GM12878 (cell line): ENCODE measurements around the gene UBR3. TPM values are rescaled to one million over a fixed set of nuclear protein-coding genes. Genes with fewer than 3 reads are reported as not detected.

ENCODE experiments used
- ATAC-seq: fragments of 200-7000 bp; cut with Tn5 transposase; 3 replicates; pipeline ENCODE4 v1.9.1; 2020; ENCODE audit warnings: mild to moderate bottlenecking, moderate library complexity
- BruUV-seq: library from RNA; stranded (reverse); fragments of 400-500 nt; replicated peaks from 2 replicates; lab custom pipeline; 2021; lab: Mats Ljungman, UMichigan
- CTCF ChIA-PET: fragments of 300-600 bp; sonication (Branson Sonifier 250); formaldehyde crosslinking; extraction: SDS; loops from one replicate; lab custom pipeline; 2021; ENCODE audit warnings: inconsistent platforms; lab: Yijun Ruan, JAX
- POLR2A ChIA-PET: fragments of 350-600 bp; formaldehyde crosslinking; extraction: SDS; loops from one replicate; lab custom pipeline; 2021; ENCODE audit warnings: inconsistent platforms; lab: Charles Lee
- RAD21 ChIA-PET: fragments of 300-600 bp; sonication (Branson Sonifier 250); formaldehyde crosslinking; loops from one replicate; lab custom pipeline; 2023; ENCODE audit warnings: antibody characterized with exemption; ENCODE audit not compliant: unreplicated experiment; lab: Charles Lee
- SMC1A ChIA-PET: fragments of 300-600 bp; sonication (Branson Sonifier 250); formaldehyde crosslinking; loops from one replicate; lab custom pipeline; 2023; ENCODE audit not compliant: unreplicated experiment, uncharacterized antibody; lab: Charles Lee
- DNase-seq: peaks from one replicate; pipeline ENCODE4 v3.0.0-alpha.2; 2011; ENCODE audit warnings: low read depth, low spot score
- FAIRE-seq: peaks from 3 replicates; lab custom pipeline; 2011; peaks lifted over from hg19 to GRCh38; lab: Jason Lieb, UNC
- H2AFZ ChIP-seq: 2 replicates; pipeline ENCODE4 v1.6.0; 2011; ENCODE audit warnings: low read depth, low read length, control low read depth; ENCODE audit not compliant: control insufficient read depth
- H3K27ac ChIP-seq: 2 replicates; pipeline ENCODE4 v1.5.1; 2011; ENCODE audit warnings: control low read depth; ENCODE audit not compliant: control insufficient read depth, insufficient read depth
- H3K27me3 ChIP-seq, 2 experiments: replicated peaks in 1 of 2; 2 replicates each; pipeline versions ENCODE4 v1.6.0 to v1.6.1; 2011; ENCODE audit warnings: low read length in 1 of 2; ENCODE audit not compliant: control insufficient read depth in 2 of 2, insufficient read depth in 2 of 2
- H3K36me3 ChIP-seq, 2 experiments: 2 replicates each; pipeline ENCODE4 v1.5.1; 2011; ENCODE audit warnings: low read length in 1 of 2; ENCODE audit not compliant: control insufficient read depth in 2 of 2, insufficient read depth in 2 of 2
- H3K4me1 ChIP-seq: 2 replicates; pipeline ENCODE4 v1.6.1; 2011; ENCODE audit warnings: mild to moderate bottlenecking, low read length, moderate library complexity, mixed read lengths; ENCODE audit not compliant: control insufficient read depth, insufficient read depth
- H3K4me2 ChIP-seq: 2 replicates; pipeline ENCODE4 v1.6.0; 2011; ENCODE audit warnings: control low read depth; ENCODE audit not compliant: control insufficient read depth, insufficient read depth
- H3K4me3 ChIP-seq: fragments of 200-600 bp; sonication (generic); 2 replicates; pipeline ENCODE4 v1.5.1; 2016
- H3K79me2 ChIP-seq: 2 replicates; pipeline ENCODE4 v1.6.0; 2011; ENCODE audit warnings: low read length; ENCODE audit not compliant: control insufficient read depth, insufficient read depth
- H3K9ac ChIP-seq: 2 replicates; pipeline ENCODE4 v1.8.0; 2011; ENCODE audit warnings: low read length, control low read depth, mixed read lengths; ENCODE audit not compliant: control insufficient read depth, insufficient read depth
- H3K9me3 ChIP-seq: replicated peaks from 3 replicates; pipeline ENCODE4 v1.5.1; 2011; ENCODE audit warnings: mild to moderate bottlenecking, low read length; ENCODE audit not compliant: control insufficient read depth, insufficient read depth
- H4K20me1 ChIP-seq: 2 replicates; pipeline ENCODE4 v1.6.0; 2011; ENCODE audit not compliant: control insufficient read depth, insufficient read depth
- CBX5 ChIP-seq: sonication (generic); IDR thresholded peaks from 2 replicates; pipeline ENCODE4 v1.6.1; 2016; ENCODE audit warnings: low read depth, moderate library complexity, mild to moderate bottlenecking, inconsistent platforms
- FOXM1 ChIP-seq: IDR thresholded peaks from 2 replicates; pipeline ENCODE4 v1.6.1; 2012; ENCODE audit warnings: low read depth, mild to moderate bottlenecking, inconsistent platforms, low read length, moderate library complexity
- NFIC ChIP-seq: IDR thresholded peaks from 2 replicates; pipeline ENCODE4 v1.6.1; 2012; ENCODE audit warnings: low read depth, mild to moderate bottlenecking, inconsistent platforms, low read length, moderate library complexity
- POLR2AphosphoS2 ChIP-seq: IDR thresholded peaks from 2 replicates; pipeline ENCODE4 v1.6.1; 2011; ENCODE audit warnings: low read depth, mild to moderate bottlenecking, low read length, improper control_type of control experiment, moderate library complexity
- SREBF2 ChIP-seq: IDR thresholded peaks from 2 replicates; pipeline ENCODE4 v1.6.1; 2012; ENCODE audit warnings: mild to moderate bottlenecking, low read length
- ZNF622 ChIP-seq: fragments of 450-650 bp; IDR thresholded peaks from 2 replicates; pipeline ENCODE4 v1.6.1; 2017; ENCODE audit warnings: mild to moderate bottlenecking, inconsistent platforms
- WGBS: methylation state at CpG from one replicate; pipeline ENCODE4 v1.1.6; 2016; ENCODE audit warnings: low lambda C conversion rate; ENCODE audit not compliant: insufficient replicate concordance, insufficient coverage; ENCODE audit errors: missing lambda C conversion rate; 5-methylcytosine and 5-hydroxymethylcytosine counted together
- in situ Hi-C: fragments of 300-500 bp; cut with MboI; formaldehyde crosslinking; loops from 9 replicates; pipeline ENCODE4 v1.14.3; 2018; ENCODE audit warnings: mixed read lengths
- intact Hi-C: fragments of 100-400 bp; cut with micrococcal nuclease; formaldehyde crosslinking; loops from one replicate; pipeline ENCODE4 v1.14.2; 2022; ENCODE audit not compliant: unreplicated experiment
- polyA plus RNA-seq, 11 experiments: library from polyadenylated mRNA; depleted of rRNA in 4 of 11; unstranded in 6 of 11; stranded (reverse) in 5 of 11; fragments of >200 nt; fragmentation: Nextera tagmentation in 4 of 11; fragmentation: Illumina TruSeq in 1 of 11; extraction: Ambion mirVana in 4 of 11; extraction: Trizol in 1 of 11; gene quantifications; 1 replicate in 1 of 11; 2 replicates in 10 of 11; pipeline versions ENCODE4 v1.2.1 to v1.2.3, GENCODE V29; 2011 to 2016; ENCODE audit warnings: inconsistent platforms in 2 of 11, missing spikeins in 2 of 11, low read depth in 1 of 11
- total RNA-seq, 4 experiments: library from RNA; depleted of rRNA in 3 of 4; stranded (reverse); fragments of >200 nt in 3 of 4; fragmentation: Illumina TruSeq in 1 of 4; extraction: Trizol in 1 of 4; gene quantifications; 2 replicates each; pipeline versions ENCODE4 v1.2.1 to v1.2.3, GENCODE V29; 2013 to 2021
- TF ChIP-seq, protein P1 (sequence below): fragments of 450-650 bp; IDR thresholded peaks from 2 replicates; pipeline ENCODE4 v1.6.1; 2017; ENCODE audit warnings: mild to moderate bottlenecking, low read depth, inconsistent platforms; ENCODE audit not compliant: poor library complexity, severe bottlenecking

UBR3 gene
- total and polyA plus RNA-seq, 10 of the 15 experiments (the other 5 are each of a cell fraction or from before 2014, with no cell fraction given), result 3.8 to 22.9 (median 11.2) TPM

DNA sequence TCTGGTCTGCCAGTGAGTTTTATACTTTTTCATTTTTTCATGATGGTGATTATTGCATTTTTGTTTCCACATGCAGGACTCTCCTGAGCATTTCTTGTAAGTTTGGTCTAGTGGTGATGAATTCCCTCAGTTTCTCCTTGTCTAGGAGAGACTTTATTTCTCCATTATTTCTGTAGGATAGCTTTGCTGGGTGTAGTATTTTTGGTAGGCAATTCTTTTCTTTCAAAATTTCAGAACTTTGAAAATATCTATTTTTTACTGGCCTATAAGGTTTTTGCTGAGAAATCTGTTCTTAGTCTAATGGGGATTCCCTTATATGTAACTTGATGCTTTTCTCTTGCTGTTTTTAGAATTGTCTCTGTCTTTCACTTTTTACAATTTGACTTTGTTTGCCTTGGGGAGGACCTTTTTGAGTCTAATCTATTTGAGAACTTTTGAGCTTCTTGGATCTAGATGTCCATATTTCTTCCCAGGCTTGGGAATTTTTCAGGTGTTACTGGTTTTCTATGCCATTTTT is 149.1 kb downstream of the UBR3 start:
- in situ Hi-C loops (no loop called here), intact Hi-C loops (no loop called here)
- RAD21 ChIA-PET, result no interaction called here
- H4K20me1 ChIP-seq, result no peaks in the 10 kb centered on the region
- H3K79me2 ChIP-seq, result no peaks in the 10 kb centered on the region
- H3K4me1 ChIP-seq, result no peaks in the 10 kb centered on the region
- SMC1A ChIA-PET, result no interaction called here
- no peak overlapping the region for H3K4me3 ChIP-seq
- no peak overlapping the region for H3K9ac ChIP-seq
- TF ChIP-seq CBX5, result 0 out of 2 replicates have a peak, but pooled peaks have one; percentile 22
- TF ChIP-seq, protein P1, sequence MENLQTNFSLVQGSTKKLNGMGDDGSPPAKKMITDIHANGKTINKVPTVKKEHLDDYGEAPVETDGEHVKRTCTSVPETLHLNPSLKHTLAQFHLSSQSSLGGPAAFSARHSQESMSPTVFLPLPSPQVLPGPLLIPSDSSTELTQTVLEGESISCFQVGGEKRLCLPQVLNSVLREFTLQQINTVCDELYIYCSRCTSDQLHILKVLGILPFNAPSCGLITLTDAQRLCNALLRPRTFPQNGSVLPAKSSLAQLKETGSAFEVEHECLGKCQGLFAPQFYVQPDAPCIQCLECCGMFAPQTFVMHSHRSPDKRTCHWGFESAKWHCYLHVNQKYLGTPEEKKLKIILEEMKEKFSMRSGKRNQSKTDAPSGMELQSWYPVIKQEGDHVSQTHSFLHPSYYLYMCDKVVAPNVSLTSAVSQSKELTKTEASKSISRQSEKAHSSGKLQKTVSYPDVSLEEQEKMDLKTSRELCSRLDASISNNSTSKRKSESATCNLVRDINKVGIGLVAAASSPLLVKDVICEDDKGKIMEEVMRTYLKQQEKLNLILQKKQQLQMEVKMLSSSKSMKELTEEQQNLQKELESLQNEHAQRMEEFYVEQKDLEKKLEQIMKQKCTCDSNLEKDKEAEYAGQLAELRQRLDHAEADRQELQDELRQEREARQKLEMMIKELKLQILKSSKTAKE, result no peak
- peaks cover 12% of the 10 kb centered on the region for H3K9me3 ChIP-seq
- no peak for ATAC-seq
- no peak for DNase-seq
- no peak overlapping the region for H2AFZ ChIP-seq
- H3K4me2 ChIP-seq, result no peak overlapping the region
- CTCF ChIA-PET, result no interaction called here
- BruUV-seq, result no TSS peak
- FAIRE-seq, result no peak
- no peaks in the 10 kb centered on the region for H3K27me3 ChIP-seq
- POLR2A ChIA-PET, result no interaction called here
- no peak overlapping the region for H3K27ac ChIP-seq
- H3K36me3 ChIP-seq, result no peaks in the 10 kb centered on the region; a peak in 2 of 4 replicates

- Histone ChIP-seq H3K4me1 (no peaks in the 10 kb centered on the region), H3K4me3 (no peak overlapping the region), H2AFZ (no peak overlapping the region), H3K4me2 (no peak overlapping the region), H3K9me3 (peaks cover 12% of the 10 kb centered on the region), H3K9ac (no peak overlapping the region), H3K79me2 (no peaks in the 10 kb centered on the region), H4K20me1 (no peaks in the 10 kb centered on the region), H3K27me3 (no peaks in the 10 kb centered on the region), H3K27ac (no peak overlapping the region), H3K36me3 (no peaks in the 10 kb centered on the region; a peak in 2 of 4 replicates)
- CTCF ChIA-PET, result no interaction called here
- POLR2A ChIA-PET, result no interaction called here
- BruUV-seq, result no TSS peak
- ATAC-seq (no peak), FAIRE-seq (no peak), DNase-seq (no peak)
- intact Hi-C loops (no loop called here), in situ Hi-C loops (no loop called here)
- SMC1A ChIA-PET, result interaction anchor here (1.4 kb wide), 1 partner anchor 11 kb away, joined by 4 read pairs; no protein-coding TSS in a partner anchor
- 98% methylated on average over 3 of the region's 3 CpGs for WGBS
- TF ChIP-seq SREBF2, result no peak
- no peak for TF ChIP-seq ZNF622
- no peak for TF ChIP-seq FOXM1
- TF ChIP-seq POLR2AphosphoS2, result no peak
- no peak for TF ChIP-seq NFIC
- RAD21 ChIA-PET, result no interaction called here
Measured at GRCh38 chr2:169977530-169977929, 150.3 kb downstream of the UBR3 start.
